Ectodermal cell (in vitro differentiated cells): ENCODE results near the gene SEZ6.
A peak's percentile ranks its signal among the peaks of the same experiment; 100 is the strongest.

ENCODE experiments used
- H3K27ac ChIP-seq: 2 replicates; pipeline ENCODE4 v1.7.0; 2013; ENCODE audit warnings: mild to moderate bottlenecking, low read depth, low read length; ENCODE audit not compliant: insufficient read depth, poor library complexity, severe bottlenecking
- H3K27me3 ChIP-seq: 2 replicates; pipeline ENCODE4 v1.7.0; 2013; ENCODE audit warnings: mild to moderate bottlenecking, low read length; ENCODE audit not compliant: insufficient read depth, control insufficient read depth, poor library complexity, severe bottlenecking
- H3K36me3 ChIP-seq: one replicate; pipeline ENCODE4 v1.7.0; 2013; ENCODE audit warnings: low read length; ENCODE audit not compliant: control insufficient read depth, insufficient read depth
- H3K4me1 ChIP-seq: one replicate; pipeline ENCODE4 v1.7.0; 2013; ENCODE audit warnings: low read length; ENCODE audit not compliant: control insufficient read depth, insufficient read depth
- H3K4me3 ChIP-seq: 2 replicates; pipeline ENCODE4 v1.7.0; 2013; ENCODE audit warnings: low read depth, low read length, control low read depth; ENCODE audit not compliant: insufficient read depth
- H3K9me3 ChIP-seq: 2 replicates; pipeline ENCODE4 v1.7.0; 2013; ENCODE audit warnings: mild to moderate bottlenecking, low read length, moderate library complexity; ENCODE audit not compliant: control insufficient read depth
- WGBS, 2 experiments: methylation state at CpG; one replicate each; pipeline ENCODE4 v1.1.7; 2013; ENCODE audit warnings: missing lambda C conversion rate in 2 of 2; 5-methylcytosine and 5-hydroxymethylcytosine counted together

Gene SEZ6

DNA sequence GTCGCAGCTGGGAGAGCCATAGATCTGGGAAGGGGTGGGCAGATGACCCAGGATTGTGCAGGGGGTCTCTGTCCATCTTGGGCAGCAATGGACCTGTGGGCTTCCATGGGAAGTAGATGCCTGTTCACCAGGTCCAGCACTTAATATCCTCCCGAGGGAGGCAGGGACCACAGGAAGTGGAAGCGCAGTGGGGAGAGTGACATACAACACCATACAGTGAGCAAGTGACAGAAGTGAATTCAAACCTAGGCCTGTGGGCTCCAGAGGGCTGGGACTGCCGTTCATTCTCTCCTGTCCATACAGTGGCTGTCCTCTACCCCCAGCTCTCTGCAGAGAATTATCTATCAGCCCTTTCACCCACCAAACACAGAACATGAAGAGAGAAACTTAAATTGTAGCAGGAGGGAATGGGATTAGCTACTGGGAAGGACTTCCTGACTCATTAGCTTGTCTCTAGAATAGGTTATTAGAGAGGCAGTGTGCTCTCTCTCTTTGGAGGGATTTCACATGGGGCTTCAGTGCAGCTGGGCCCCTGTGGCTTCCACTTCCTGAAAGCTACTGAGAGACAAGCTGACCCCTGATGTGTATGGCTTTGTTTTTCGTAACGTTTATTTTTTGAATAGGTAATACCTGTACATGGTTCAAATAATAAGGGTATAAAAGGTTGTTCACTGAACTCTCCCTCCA, 13.1 kb upstream of the SEZ6 start:
- no peak overlapping the region for H3K4me3 ChIP-seq
- H3K9me3 ChIP-seq: no peaks in the 10 kb centered on the region
- no peak overlapping the region for H3K27ac ChIP-seq
- H3K27me3 ChIP-seq: no peaks in the 10 kb centered on the region
- WGBS, 2 experiments: 65 to 70% methylated on average over 6 of the region's 6 CpGs
- peaks cover 29% of the 10 kb centered on the region for H3K4me1 ChIP-seq
- no peaks in the 10 kb centered on the region for H3K36me3 ChIP-seq

DNA sequence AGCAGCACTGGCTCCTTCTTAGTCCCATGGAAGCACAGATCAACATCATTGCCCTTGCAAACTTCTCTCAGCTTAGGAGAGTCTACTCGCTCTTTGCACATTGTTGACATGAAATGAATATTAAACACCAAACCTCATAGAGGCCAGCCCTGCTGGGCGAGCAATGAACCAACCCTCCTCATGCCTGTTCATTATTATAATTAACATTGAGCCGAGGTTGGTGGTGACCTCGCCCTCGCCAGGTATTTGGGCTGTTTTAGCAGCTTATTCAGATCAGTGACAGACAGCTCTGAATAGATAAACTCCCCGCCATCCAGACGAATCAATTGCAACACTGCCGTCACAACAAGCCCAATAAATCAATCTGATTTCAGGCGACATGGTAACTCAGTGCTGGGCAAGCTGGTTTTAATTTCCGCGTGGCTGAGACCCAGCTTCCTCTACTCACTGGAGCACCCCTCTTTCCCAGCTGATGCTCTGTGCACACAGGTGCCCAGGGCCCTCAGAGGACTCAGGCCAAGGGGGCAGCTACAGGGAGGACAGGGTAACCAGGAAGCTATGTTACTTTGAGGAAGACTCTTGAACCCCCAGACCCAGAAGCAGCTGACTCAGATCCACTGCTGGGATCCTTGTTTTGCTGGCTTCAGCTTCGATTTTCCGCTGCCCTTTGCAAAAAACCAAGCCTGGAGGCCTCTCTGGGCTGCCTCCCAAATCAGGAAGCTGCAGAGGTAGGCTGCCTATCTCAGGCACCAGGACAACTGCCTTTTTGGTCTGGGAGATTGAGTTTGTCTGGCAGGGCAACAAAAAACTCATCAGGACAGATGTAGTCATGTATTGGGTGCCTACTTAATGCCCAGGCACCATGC, 10.7 kb upstream of the SEZ6 start:
- H3K4me1 ChIP-seq: peaks cover 29% of the 10 kb centered on the region
- WGBS, 2 experiments: 85 to 91% methylated on average over 13 of the region's 13 CpGs
- no peaks in the 10 kb centered on the region for H3K36me3 ChIP-seq
- H3K4me3 ChIP-seq: no peak overlapping the region
- H3K27me3 ChIP-seq: no peaks in the 10 kb centered on the region
- H3K27ac ChIP-seq: no peak overlapping the region
- no peaks in the 10 kb centered on the region for H3K9me3 ChIP-seq

DNA sequence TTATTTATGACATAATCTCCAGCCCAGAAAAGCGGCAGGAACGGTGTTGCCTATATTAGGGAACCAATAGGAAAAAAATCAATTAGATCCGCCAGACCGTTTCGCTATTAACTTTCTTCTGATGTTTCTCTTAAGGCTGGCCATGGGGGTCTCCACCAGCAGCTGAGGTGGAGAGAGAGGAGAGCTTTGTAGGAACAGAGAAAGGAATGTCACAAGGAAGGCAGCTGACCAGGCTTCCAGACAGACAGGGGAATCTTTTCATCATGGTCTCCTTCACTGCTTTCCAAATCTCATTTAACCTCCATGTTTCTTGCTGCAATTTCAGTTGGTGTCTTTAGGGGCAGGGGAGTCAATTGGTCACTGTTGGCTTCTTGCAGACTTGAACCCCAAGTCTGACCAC, 8.9 kb upstream of the SEZ6 start:
- H3K27me3 ChIP-seq: no peaks in the 10 kb centered on the region
- H3K36me3 ChIP-seq: no peaks in the 10 kb centered on the region
- 70% methylated on average over 5 of the region's 5 CpGs for WGBS, 2 experiments

DNA sequence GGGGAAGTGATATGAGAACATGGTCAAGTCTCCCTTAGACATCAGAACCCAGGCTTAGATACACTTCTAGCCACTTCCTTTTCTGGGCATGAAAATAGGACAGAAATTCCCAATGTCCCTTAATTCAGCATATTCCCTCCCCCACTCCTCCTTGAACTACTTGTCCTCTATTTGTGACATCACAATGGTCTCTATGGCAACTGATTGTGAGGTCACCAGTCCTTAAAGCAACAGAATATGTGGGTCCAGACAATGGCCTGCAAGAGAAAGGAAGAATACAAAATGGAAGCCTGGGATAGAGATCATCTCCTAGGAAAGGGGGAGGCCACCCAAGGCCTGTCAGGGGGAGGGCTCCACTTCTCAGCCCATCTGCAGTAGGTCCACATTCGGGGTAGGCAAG, 6.7 kb upstream of the SEZ6 start:
- Histone ChIP-seq H3K27ac (no peak overlapping the region), H3K9me3 (no peaks in the 10 kb centered on the region), H3K4me1 (peaks cover 34% of the 10 kb centered on the region), H3K36me3 (no peaks in the 10 kb centered on the region), H3K4me3 (no peak overlapping the region), H3K27me3 (no peaks in the 10 kb centered on the region)
- WGBS, 2 experiments: 92 to 95% methylated on average over 1 of the region's 1 CpG

More for the DNA sequence above, 8.9 kb upstream of the SEZ6 start:
- Histone ChIP-seq H3K4me1 (peaks cover 36% of the 10 kb centered on the region), H3K27ac (no peak overlapping the region), H3K9me3 (no peaks in the 10 kb centered on the region), H3K4me3 (no peak overlapping the region)

DNA sequence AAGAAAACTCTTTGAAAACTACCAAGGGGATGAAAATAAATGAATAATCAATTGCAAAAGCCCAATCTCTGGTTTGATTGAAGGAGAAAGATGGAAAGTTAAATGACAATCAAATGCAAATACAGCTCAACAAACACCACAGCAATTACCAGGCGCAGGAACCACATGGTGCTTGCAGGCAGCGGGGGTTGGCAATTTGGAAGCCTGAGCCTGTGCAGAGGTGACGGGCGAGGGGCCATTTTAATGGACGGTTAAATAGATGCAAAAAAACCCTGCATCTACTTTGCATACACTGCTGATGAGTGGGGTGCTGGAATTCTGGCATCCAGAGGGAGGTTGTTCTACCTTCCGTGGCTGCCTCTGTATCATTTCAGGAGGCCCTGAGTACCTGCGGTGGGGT, 4.8 kb upstream of the SEZ6 start:
- whole genome bisulfite sequencing, 2 experiments: 85% methylated on average over 7 of the region's 7 CpGs

DNA sequence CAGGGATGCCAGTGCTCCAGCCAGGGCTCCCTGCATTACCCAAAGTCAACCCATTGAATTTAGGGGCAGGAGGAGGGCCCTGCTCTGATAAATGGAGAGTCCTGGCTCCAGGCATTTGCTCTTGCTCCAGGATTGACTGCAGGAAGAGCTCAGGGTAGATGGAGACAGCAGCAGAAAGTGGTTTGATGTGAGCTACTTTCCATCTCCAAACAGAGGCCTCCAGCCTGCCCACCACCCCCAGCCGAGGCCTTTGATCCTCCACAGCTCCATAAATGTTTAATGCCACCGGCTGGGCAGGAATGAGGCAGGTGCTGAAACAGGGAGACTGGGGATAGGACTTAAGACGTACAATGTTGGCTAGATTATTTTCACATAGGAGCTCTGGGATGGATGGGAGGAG, 4.3 kb upstream of the SEZ6 start:
- Histone ChIP-seq H3K4me3 (no peak overlapping the region), H3K27me3 (peaks cover 13% of the 10 kb centered on the region), H3K4me1 (peaks cover 36% of the 10 kb centered on the region), H3K9me3 (no peaks in the 10 kb centered on the region), H3K27ac (no peak overlapping the region), H3K36me3 (no peaks in the 10 kb centered on the region)
- 40 to 55% methylated on average over 3 of the region's 3 CpGs for WGBS, 2 experiments

More for the DNA sequence above, 4.8 kb upstream of the SEZ6 start:
- no peak overlapping the region for H3K27ac ChIP-seq
- no peaks in the 10 kb centered on the region for H3K36me3 ChIP-seq
- H3K27me3 ChIP-seq: peaks cover 8% of the 10 kb centered on the region
- peaks cover 36% of the 10 kb centered on the region for H3K4me1 ChIP-seq
- H3K4me3 ChIP-seq: no peak overlapping the region
- H3K9me3 ChIP-seq: no peaks in the 10 kb centered on the region

DNA sequence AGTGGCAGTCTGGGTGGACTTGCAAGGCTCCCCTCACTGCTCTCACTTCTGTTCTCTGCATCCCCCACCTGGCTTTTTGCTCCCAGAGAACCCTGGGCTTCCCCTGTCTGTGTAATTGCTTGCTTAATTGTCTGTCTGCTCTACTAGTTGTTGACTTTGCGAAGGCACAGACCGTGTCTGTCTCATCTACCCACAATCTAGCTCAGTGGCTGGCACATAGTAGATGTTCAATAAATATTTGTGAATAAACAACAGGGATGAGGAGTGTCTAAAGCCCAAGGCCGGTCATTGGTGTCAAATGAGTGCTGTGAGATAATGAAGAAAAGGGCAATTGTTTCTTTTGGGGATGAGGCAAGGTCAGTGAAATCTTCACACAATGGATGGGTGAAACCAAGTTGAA, 2.8 kb upstream of the SEZ6 start:
- peaks cover 38% of the 10 kb centered on the region for H3K4me1 ChIP-seq
- H3K36me3 ChIP-seq: no peaks in the 10 kb centered on the region
- WGBS, 2 experiments: 93 to 95% methylated on average over 3 of the region's 3 CpGs
- peaks cover 28% of the 10 kb centered on the region for H3K27me3 ChIP-seq
- no peak overlapping the region for H3K27ac ChIP-seq
- H3K4me3 ChIP-seq: no peak overlapping the region
- no peaks in the 10 kb centered on the region for H3K9me3 ChIP-seq

DNA sequence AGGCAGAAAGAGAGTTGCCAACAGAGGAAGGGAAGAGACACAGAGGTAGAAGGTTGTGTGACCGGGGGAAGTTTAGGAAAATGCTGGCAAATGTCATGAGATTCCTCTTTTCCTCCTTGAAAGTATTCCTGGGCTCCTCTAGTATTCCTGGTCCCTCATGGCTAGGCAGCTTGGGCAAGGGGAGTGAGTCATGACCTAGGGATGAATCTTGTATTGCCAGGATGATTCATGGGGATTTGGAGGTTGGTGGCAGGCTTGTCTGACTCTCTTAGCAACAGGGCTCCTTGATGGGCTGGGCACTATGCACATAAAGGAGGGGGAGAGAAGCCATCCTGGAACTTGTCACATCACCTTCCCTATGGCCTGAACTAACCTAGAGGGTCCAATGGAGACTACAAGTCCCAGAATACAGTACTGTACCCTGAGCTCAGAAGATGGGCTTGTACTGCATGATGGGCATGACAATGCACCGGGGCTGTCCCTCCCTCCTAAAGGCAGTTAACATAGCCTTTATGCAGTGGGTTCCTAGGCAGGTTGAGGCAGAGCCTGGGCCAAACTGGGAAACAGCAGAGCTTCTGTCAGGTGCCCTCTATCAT, 2.1 kb upstream of the SEZ6 start:
- H3K4me3 ChIP-seq: no peak overlapping the region
- no peaks in the 10 kb centered on the region for H3K36me3 ChIP-seq
- WGBS, 2 experiments: 79 to 86% methylated on average over 2 of the region's 2 CpGs
- H3K4me1 ChIP-seq: peaks cover 42% of the 10 kb centered on the region
- H3K27ac ChIP-seq: no peak overlapping the region
- peaks cover 34% of the 10 kb centered on the region for H3K27me3 ChIP-seq
- no peaks in the 10 kb centered on the region for H3K9me3 ChIP-seq

DNA sequence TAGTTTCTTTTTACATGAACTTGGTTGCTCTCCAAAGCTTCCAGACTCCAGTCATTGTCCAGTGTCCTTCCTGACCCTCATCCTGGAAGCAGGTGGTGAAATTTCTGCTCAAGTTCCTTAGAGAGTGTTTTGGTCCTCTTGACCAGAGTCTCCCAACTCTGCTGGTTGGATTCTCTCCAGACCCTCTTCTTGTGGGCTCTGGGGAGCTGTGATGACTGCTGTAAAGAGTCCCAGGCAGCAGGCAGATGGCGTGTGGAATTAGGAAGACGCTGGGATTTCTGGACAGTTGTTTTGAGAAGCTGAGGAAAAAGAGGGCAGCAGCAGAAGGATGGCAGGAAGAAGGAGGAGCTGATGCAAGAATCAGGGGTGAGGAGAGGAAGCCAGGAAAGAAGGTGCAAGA, 1.6 kb upstream of the SEZ6 start:
- Histone ChIP-seq H3K27ac (no peak overlapping the region), H3K4me3 (no peak overlapping the region), H3K4me1 (peaks cover 43% of the 10 kb centered on the region), H3K9me3 (no peaks in the 10 kb centered on the region), H3K36me3 (no peaks in the 10 kb centered on the region), H3K27me3 (peaks cover 36% of the 10 kb centered on the region)
- WGBS, 2 experiments: 83 to 90% methylated on average over 2 of the region's 2 CpGs

DNA sequence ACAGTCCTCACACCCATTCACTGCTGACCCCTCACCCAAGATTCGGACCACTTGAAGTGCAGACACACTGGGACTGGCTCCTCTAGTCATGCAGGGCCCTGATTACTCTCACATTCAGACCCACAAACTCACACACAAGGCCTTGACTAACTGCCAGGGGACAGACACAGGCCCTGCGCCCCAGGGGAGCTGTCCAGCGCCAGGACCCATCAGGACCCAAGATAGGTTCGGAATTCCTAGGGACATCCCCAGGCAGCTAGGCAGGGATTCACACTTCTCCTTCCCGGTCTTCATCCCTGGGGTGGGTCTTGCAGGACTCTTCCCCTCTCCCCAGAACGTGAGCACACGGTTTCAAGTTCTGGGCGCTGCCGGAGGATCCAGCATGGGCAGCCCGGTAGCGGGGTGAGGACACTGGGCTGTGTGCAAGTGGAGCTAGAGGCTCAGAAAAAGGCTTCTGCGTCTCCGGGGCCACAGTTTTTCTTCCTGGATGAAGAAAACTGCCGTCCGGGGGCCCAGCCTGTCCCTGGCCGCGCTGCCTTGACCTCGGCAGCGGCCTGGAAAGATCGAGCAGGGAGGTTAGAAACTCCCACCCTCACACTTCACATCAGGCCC, 1.6 kb downstream of the SEZ6 start:
- no peaks in the 10 kb centered on the region for H3K9me3 ChIP-seq
- H3K4me1 ChIP-seq: peaks cover 31% of the 10 kb centered on the region
- no peak overlapping the region for H3K27ac ChIP-seq
- peak overlapping the region; percentile 1 for H3K4me3 ChIP-seq
- 75% methylated on average over 20 of the region's 20 CpGs for WGBS, 2 experiments
- peaks cover 36% of the 10 kb centered on the region for H3K27me3 ChIP-seq
- no peaks in the 10 kb centered on the region for H3K36me3 ChIP-seq
